Esophagus muscularis mucosa (tissue), 4 donors: ENCODE measurements around the gene EEF1AKMT3. TPM values are rescaled to one million over a fixed set of nuclear protein-coding genes. Genes with fewer than 3 reads are reported as not detected.

Experiments
- DNase-seq: peaks from one replicate; pipeline ENCODE4 v3.0.0-alpha.2; 2017; ENCODE audit errors: extremely low spot score
- H3K27ac ChIP-seq, 4 donors: fragments of 200-600 bp; sonication (generic); replicated peaks in 1 of 4; 1 replicate in 3 of 4; 2 replicates in 1 of 4; pipeline ENCODE4 v1.5.1; 2016 to 2019; ENCODE audit warnings: mild to moderate bottlenecking in 1 of 4
- H3K27me3 ChIP-seq, 4 donors: fragments of 200-600 bp; sonication (generic); one replicate each; pipeline versions ENCODE4 v1.5.1 to v1.6.0; 2016 to 2019
- H3K36me3 ChIP-seq, 4 donors: fragments of 200-600 bp; sonication (generic); one replicate each; pipeline ENCODE4 v1.5.1; 2016 to 2019
- H3K4me1 ChIP-seq, 4 donors: fragments of 200-600 bp; sonication (generic); one replicate each; pipeline ENCODE4 v1.5.1; 2016 to 2019
- H3K4me3 ChIP-seq, 4 donors: fragments of 200-600 bp; sonication (generic); 1 replicate in 2 of 4; 2 replicates in 2 of 4; pipeline ENCODE4 v1.5.1; 2016 to 2019; ENCODE audit warnings: mild to moderate bottlenecking in 4 of 4, moderate library complexity in 1 of 4
- H3K9me3 ChIP-seq, 4 donors: fragments of 200-600 bp; sonication (generic); 1 replicate in 3 of 4; 2 replicates in 1 of 4; pipeline ENCODE4 v1.5.1; 2016 to 2019
- EP300 ChIP-seq: sonication (generic); formaldehyde crosslinking; IDR thresholded peaks from one replicate; pipeline ENCODE4 v1.6.1; 2017; ENCODE audit warnings: antibody characterized with exemption
- POLR2A ChIP-seq: fragments of 450-650 bp; IDR thresholded peaks from one replicate; pipeline ENCODE4 v1.6.1; 2017; ENCODE audit warnings: antibody characterized with exemption, moderate library complexity, mild to moderate bottlenecking, low read depth
- POLR2AphosphoS5 ChIP-seq, 2 donors: sonication (generic); formaldehyde crosslinking; IDR thresholded peaks; one replicate each; pipeline ENCODE4 v1.6.1; 2017; ENCODE audit warnings: antibody characterized with exemption in 2 of 2
- WGBS: methylation state at CpG from one replicate; pipeline ENCODE4 v1.1.5; 2018; 5-methylcytosine and 5-hydroxymethylcytosine counted together
- intact Hi-C: fragments of 100-400 bp; cut with DNase I; formaldehyde crosslinking; loops from one replicate; pipeline ENCODE4 v1.15.1; 2023
- total RNA-seq, 4 donors: library from RNA; depleted of rRNA; stranded (reverse); fragments of >200 nt; gene quantifications; one replicate each; pipeline versions ENCODE4 v1.1.0 to v1.2.1, GENCODE V29; 2016
- TF ChIP-seq, protein P1 (sequence below), 3 experiments: fragments of 200-600 bp in 2 of 3; fragments of 450-650 bp in 1 of 3; sonication (generic) in 2 of 3; IDR thresholded peaks; one replicate each; pipeline ENCODE4 v1.5.1; 2017 to 2019; ENCODE audit warnings: antibody characterized with exemption in 3 of 3, mild to moderate bottlenecking in 2 of 3, moderate library complexity in 1 of 3

Gene EEF1AKMT3
- total RNA-seq, 4 donors from 2014 or later, result 6.6 to 13.2 (median 10.0) TPM

DNA sequence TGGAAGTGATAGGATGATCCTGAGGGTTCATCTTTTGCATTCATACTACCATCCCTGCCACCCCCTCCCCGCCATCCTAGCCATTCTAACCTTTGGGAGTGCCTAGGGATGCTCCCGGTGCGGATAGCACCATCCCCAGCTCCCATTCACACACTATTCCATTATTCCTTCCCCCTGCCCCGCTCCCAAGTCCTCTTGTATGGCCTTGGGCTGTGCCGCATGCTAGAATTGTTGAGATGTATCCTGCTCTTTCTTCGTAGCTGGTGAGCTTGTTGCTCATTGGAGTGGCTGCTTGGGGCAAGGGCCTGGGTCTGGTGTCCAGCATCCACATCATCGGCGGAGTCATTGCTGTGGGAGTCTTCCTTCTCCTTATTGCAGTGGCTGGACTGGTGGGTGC lies 26.9 kb upstream of the EEF1AKMT3 start:
- WGBS, result 35% methylated on average over 8 of the region's 8 CpGs
- intact Hi-C loops, result no loop called here
- Histone ChIP-seq H3K27ac (peak overlapping the region; percentile 91 to 99 (median 96)), H3K9me3 (no peaks in the 10 kb centered on the region), H3K4me3 (peak overlapping the region; percentile 73 to 96 (median 86)), H3K27me3 (peaks cover 0 to 20% (median 0%) of the 10 kb centered on the region in 4 donors), H3K4me1 (peaks cover 5 to 28% (median 18%) of the 10 kb centered on the region in 4 donors), H3K36me3 (peaks cover 36 to 43% (median 42%) of the 10 kb centered on the region in 4 donors)
- DNase-seq, result no peak
- TF ChIP-seq EP300 (no peak), POLR2A (no peak)

DNA sequence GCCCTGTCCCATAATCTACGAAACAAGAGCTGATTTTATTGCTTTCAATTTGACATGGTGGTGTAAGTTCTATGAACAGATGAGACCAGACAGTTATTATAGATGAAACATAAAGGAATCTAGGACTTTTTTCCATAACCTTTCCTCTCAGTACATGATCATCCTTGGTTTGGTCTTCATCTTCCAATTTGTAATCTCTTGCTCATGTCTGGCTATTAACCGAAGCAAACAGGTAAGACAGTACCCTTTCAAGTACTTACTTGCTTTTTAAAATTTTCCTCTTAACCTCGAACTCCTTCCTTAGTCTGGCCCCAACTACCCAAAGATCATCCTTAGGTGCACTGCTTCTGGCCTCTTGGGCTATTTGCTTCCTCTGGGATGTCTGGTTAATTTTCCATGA lies 26.4 kb upstream of the EEF1AKMT3 start:
- peak overlapping the region in 2 of 4 donors; percentile 91 to 98 for H3K27ac ChIP-seq
- no peaks in the 10 kb centered on the region for H3K9me3 ChIP-seq
- intact Hi-C loops, result no loop called here
- TF ChIP-seq EP300 (no peak), POLR2A (no peak), POLR2AphosphoS5 (IDR thresholded peaks at IDR 0.05) (no peak)
- TF ChIP-seq, protein P1, sequence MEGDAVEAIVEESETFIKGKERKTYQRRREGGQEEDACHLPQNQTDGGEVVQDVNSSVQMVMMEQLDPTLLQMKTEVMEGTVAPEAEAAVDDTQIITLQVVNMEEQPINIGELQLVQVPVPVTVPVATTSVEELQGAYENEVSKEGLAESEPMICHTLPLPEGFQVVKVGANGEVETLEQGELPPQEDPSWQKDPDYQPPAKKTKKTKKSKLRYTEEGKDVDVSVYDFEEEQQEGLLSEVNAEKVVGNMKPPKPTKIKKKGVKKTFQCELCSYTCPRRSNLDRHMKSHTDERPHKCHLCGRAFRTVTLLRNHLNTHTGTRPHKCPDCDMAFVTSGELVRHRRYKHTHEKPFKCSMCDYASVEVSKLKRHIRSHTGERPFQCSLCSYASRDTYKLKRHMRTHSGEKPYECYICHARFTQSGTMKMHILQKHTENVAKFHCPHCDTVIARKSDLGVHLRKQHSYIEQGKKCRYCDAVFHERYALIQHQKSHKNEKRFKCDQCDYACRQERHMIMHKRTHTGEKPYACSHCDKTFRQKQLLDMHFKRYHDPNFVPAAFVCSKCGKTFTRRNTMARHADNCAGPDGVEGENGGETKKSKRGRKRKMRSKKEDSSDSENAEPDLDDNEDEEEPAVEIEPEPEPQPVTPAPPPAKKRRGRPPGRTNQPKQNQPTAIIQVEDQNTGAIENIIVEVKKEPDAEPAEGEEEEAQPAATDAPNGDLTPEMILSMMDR (IDR thresholded peaks at IDR 0.05), result no peak
- 85% methylated on average over 3 of the region's 3 CpGs for WGBS
- peak overlapping the region; percentile 73 to 96 (median 86) for H3K4me3 ChIP-seq
- peaks cover 38 to 48% (median 44%) of the 10 kb centered on the region in 4 donors for H3K36me3 ChIP-seq
- peaks cover 0 to 14% (median 0%) of the 10 kb centered on the region in 4 donors for H3K27me3 ChIP-seq
- H3K4me1 ChIP-seq, result peaks cover 9 to 33% (median 23%) of the 10 kb centered on the region in 4 donors
- DNase-seq, result no peak

DNA sequence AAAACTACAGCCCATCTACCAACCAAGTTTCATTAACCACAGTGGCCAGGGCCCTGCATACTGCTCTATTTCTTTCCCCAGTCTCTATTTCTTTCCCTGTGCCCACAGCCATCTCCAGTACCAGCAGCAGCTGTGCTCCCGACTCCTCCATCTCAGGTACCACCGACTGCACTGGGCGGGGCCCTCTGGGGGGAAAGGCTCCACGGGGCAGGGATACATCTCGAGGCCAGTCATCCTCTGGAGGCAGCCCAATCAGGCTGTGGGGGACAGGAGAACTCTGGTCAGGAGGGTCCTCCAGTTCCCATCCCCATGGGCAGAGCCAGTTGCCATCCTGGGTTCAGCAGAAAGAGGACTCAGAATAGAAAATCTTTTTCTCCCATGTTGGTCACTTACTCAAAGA lies 23.4 kb upstream of the EEF1AKMT3 start:
- Histone ChIP-seq H3K27me3 (no peaks in the 10 kb centered on the region), H3K36me3 (peaks cover 38 to 49% (median 44%) of the 10 kb centered on the region in 4 donors), H3K9me3 (no peaks in the 10 kb centered on the region), H3K27ac (no peak overlapping the region), H3K4me1 (peaks cover 18 to 54% (median 37%) of the 10 kb centered on the region in 4 donors), H3K4me3 (no peak overlapping the region)
- WGBS, result 94% methylated on average over 5 of the region's 5 CpGs
- DNase-seq, result no peak
- intact Hi-C loops, result no loop called here
- no peak for TF ChIP-seq POLR2AphosphoS5 (IDR thresholded peaks at IDR 0.05)

DNA sequence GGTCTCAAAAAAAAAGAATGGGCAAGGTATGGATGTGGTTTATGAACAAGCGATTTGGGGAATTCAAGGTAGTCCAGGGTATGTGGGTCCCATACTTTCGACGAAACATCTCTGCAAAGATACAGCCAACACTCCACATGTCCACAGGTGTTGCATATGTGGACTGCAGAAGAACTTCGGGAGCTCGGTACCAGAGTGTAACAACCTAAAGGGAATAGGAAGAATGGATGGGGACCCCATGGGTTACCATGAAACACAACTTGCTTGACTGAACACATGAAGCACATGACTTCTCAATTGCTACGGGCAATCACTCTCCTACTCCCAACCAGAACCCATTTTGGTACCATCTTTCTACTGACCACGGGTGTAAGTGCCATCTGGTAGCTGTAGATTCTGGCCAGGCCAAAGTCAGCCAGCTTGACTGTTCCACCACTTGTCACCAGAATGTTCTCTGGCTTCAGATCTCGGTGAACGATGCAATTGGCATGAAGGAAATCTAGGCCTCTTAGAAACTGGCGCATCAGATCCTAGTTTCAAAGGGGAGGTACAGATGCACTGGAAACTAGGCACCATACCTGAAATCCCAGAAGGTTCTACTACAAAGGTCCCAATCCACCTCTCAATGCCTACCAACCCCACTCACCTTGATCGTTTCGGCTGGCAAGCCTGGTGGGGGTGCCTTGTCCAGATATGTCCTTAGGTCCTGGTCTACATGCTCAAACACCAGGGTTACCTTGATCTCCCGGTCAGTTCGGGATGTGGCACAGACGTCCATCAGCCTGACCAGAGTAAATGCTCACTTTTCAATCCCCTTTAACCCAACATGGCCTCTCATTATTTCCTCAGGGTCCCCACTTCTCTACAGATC lies 21.6 kb upstream of the EEF1AKMT3 start:
- peak overlapping the region; percentile 61 to 91 (median 72) for H3K4me3 ChIP-seq
- peaks cover 38 to 49% (median 44%) of the 10 kb centered on the region in 4 donors for H3K36me3 ChIP-seq
- 89% methylated on average over 15 of the region's 15 CpGs for WGBS

DNA sequence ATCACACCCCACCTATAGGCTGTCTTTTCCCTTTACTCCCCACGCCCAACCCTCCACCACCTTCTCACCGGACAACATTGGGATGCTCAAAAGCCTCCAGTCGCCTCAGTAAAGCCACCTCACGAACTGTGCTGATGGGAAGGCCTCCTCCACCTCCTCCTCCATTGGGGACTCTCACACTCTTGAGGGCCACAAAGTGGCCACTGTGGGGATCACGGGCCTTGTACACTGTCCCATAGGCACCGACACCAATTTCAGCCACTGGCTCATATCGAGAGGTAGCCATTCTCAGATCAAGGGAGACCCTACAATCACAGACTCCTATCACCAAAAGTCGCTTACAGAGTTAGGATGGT lies 21.0 kb upstream of the EEF1AKMT3 start:
- no peak for TF ChIP-seq POLR2A
- no peak for TF ChIP-seq EP300
- no peak for DNase-seq
- peaks cover 24 to 59% (median 38%) of the 10 kb centered on the region in 4 donors for H3K4me1 ChIP-seq
- H3K36me3 ChIP-seq, result peaks cover 38 to 47% (median 42%) of the 10 kb centered on the region in 4 donors
- peak overlapping the region; percentile 80 to 92 (median 90) for H3K27ac ChIP-seq
- intact Hi-C loops, result no loop called here
- WGBS, result 20% methylated on average over 4 of the region's 8 CpGs
- no peaks in the 10 kb centered on the region for H3K27me3 ChIP-seq
- peak overlapping the region; percentile 61 to 91 (median 72) for H3K4me3 ChIP-seq
- H3K9me3 ChIP-seq, result no peaks in the 10 kb centered on the region

More for the DNA sequence above, 21.6 kb upstream of the EEF1AKMT3 start:
- intact Hi-C loops, result no loop called here
- no peaks in the 10 kb centered on the region for H3K9me3 ChIP-seq
- H3K27ac ChIP-seq, result peak overlapping the region; percentile 80 to 92 (median 90)
- H3K27me3 ChIP-seq, result no peaks in the 10 kb centered on the region
- no peak for DNase-seq
- TF ChIP-seq POLR2AphosphoS5 (IDR thresholded peaks at IDR 0.05) (no peak), POLR2A (no peak), EP300 (no peak)
- TF ChIP-seq, protein P1 (IDR thresholded peaks at IDR 0.05), result no peak
- peaks cover 20 to 59% (median 37%) of the 10 kb centered on the region in 4 donors for H3K4me1 ChIP-seq
